Activated T-helper 17 cell treated with anti-CD3 and anti-CD28 coated beads, Interleukin-2, amount 50 U/mL, for 72 hours (primary cell): ENCODE measurements around the gene MBD3L2B. TPM values are rescaled to one million over a fixed set of nuclear protein-coding genes. Genes with fewer than 3 reads are reported as not detected.
A peak's percentile ranks its signal among the peaks of the same experiment; 100 is the strongest.
"Not testable (repeated sequence)": the region's sequence is repeated elsewhere in the genome, so short reads cannot be mapped to it uniquely, and the experiment has no call there.

Experiments
- ATAC-seq: fragments of 150-1000 bp; cut with Tn5 transposase; replicated peaks from 2 replicates; pipeline ENCODE4 v1.10.0; 2021; ENCODE audit warnings: mild to moderate bottlenecking, moderate library complexity
- H3K27ac Mint-ChIP-seq: one replicate; pipeline ENCODE4 v1.8.0; 2022; ENCODE audit warnings: mixed read lengths
- H3K27me3 Mint-ChIP-seq: one replicate; pipeline ENCODE4 v1.8.0; 2022; ENCODE audit warnings: mixed read lengths
- H3K36me3 Mint-ChIP-seq: one replicate; pipeline ENCODE4 v1.8.0; 2022; ENCODE audit warnings: low read depth, mild to moderate bottlenecking, mixed read lengths
- H3K4me1 Mint-ChIP-seq: one replicate; pipeline ENCODE4 v1.8.0; 2022; ENCODE audit warnings: mixed read lengths
- H3K4me3 Mint-ChIP-seq: one replicate; pipeline ENCODE4 v1.8.0; 2022; ENCODE audit warnings: mild to moderate bottlenecking, mixed read lengths
- H3K9me3 Mint-ChIP-seq: one replicate; pipeline ENCODE4 v1.8.0; 2022; ENCODE audit warnings: mixed read lengths
- total RNA-seq, 2 donors: library from RNA; stranded (reverse); gene quantifications; one replicate each; pipeline ENCODE4 v1.2.3, GENCODE V29; 2022

Gene MBD3L2B
- total RNA-seq, 2 donors from 2014 or later = not detected

GRCh38 chr19:7051421-7051820, 30.2 kb upstream of the MBD3L2B start:
- not testable (repeated sequence) for H3K27me3 Mint-ChIP-seq, ATAC-seq, H3K4me3 Mint-ChIP-seq, H3K4me1 Mint-ChIP-seq, H3K9me3 Mint-ChIP-seq, H3K27ac Mint-ChIP-seq, H3K36me3 Mint-ChIP-seq

GRCh38 chr19:7049021-7049420, 27.8 kb upstream of the MBD3L2B start, which contains the start of gene MBD3L2:
MBD3L2 (plus strand) TSS chr19:7049321; CDS start chr19:7049374, 53 bp downstream.
- H3K9me3 Mint-ChIP-seq, H3K4me1 Mint-ChIP-seq, H3K36me3 Mint-ChIP-seq, ATAC-seq, H3K27me3 Mint-ChIP-seq, H3K27ac Mint-ChIP-seq, H3K4me3 Mint-ChIP-seq: not testable (repeated sequence)

GRCh38 chr19:7041563-7041962, 20.3 kb upstream of the MBD3L2B start:
- not testable (repeated sequence) for H3K4me3 Mint-ChIP-seq, H3K27ac Mint-ChIP-seq, H3K36me3 Mint-ChIP-seq, H3K9me3 Mint-ChIP-seq, H3K27me3 Mint-ChIP-seq, H3K4me1 Mint-ChIP-seq
- peak; percentile 40 for ATAC-seq

- H3K4me3 Mint-ChIP-seq, H3K36me3 Mint-ChIP-seq, H3K4me1 Mint-ChIP-seq, H3K27me3 Mint-ChIP-seq, ATAC-seq, H3K9me3 Mint-ChIP-seq, H3K27ac Mint-ChIP-seq: not testable (repeated sequence)
Measured at GRCh38 chr19:7040079-7040478, 18.8 kb upstream of the MBD3L2B start, which contains the start of gene MBD3L4. MBD3L4 (minus strand) TSS chr19:7040179; CDS start chr19:7040144, 35 bp downstream.

- ATAC-seq, H3K27me3 Mint-ChIP-seq, H3K4me1 Mint-ChIP-seq, H3K4me3 Mint-ChIP-seq, H3K9me3 Mint-ChIP-seq, H3K27ac Mint-ChIP-seq, H3K36me3 Mint-ChIP-seq: not testable (repeated sequence)
Measured at GRCh38 chr19:7030278-7030677, 9.0 kb upstream of the MBD3L2B start, which contains the start of gene MBD3L5. MBD3L5 (plus strand) TSS chr19:7030578; CDS start chr19:7030612, 34 bp downstream.

GRCh38 chr19:7028790-7029189, 7.6 kb upstream of the MBD3L2B start:
- H3K27me3 Mint-ChIP-seq, H3K4me3 Mint-ChIP-seq, H3K4me1 Mint-ChIP-seq, H3K36me3 Mint-ChIP-seq, ATAC-seq, H3K27ac Mint-ChIP-seq, H3K9me3 Mint-ChIP-seq: not testable (repeated sequence)

DNA sequence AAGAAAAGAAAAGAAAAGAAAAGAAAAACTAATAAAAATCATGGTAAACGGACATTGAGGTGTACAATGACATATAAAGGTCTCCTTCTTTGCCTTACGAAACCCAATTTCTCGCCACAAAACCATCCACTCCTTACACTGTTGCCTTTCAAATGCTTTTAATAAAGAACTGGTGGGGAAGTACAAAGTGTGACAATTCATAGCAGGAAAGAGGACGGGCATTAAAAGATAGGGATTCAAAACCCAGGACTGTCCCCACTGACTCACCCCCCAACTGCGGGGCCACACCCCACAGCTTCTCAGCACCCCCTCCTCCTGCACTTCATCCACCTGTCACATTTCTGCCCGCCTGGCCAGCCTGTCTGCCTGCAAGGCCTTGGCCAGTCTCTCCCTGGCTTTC, 2.4 kb downstream of the MBD3L2B start:
- H3K27me3 Mint-ChIP-seq = no peaks in the 10 kb centered on the region
- no peaks in the 10 kb centered on the region for H3K9me3 Mint-ChIP-seq
- no peak overlapping the region for H3K4me3 Mint-ChIP-seq
- H3K36me3 Mint-ChIP-seq = no peaks in the 10 kb centered on the region
- H3K4me1 Mint-ChIP-seq = peaks cover 3% of the 10 kb centered on the region
- no peak for ATAC-seq
- no peak overlapping the region for H3K27ac Mint-ChIP-seq

DNA sequence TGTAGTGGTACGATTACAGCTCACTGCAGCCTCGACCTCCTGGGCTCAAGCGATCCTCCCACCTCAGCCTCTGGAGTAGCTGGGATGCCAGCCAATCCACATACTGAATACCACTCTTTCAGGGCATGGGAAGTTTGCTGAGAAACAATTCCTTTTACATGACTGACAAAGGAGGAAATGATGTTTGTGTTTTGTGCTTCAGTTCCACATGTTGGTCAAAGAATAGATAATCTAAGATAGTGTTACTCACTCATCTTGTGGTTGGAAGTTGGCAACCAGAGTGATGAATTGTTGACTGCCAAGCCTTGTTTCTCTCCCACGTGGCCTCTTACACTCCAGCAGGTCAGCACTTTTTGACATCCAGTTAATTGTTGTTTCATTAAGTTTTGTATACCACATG, 7.6 kb downstream of the MBD3L2B start:
- H3K9me3 Mint-ChIP-seq = no peaks in the 10 kb centered on the region
- H3K4me3 Mint-ChIP-seq = no peak overlapping the region
- no peaks in the 10 kb centered on the region for H3K36me3 Mint-ChIP-seq
- peaks cover 26% of the 10 kb centered on the region for H3K4me1 Mint-ChIP-seq
- H3K27me3 Mint-ChIP-seq = no peaks in the 10 kb centered on the region
- H3K27ac Mint-ChIP-seq = peak overlapping the region; percentile 24
- ATAC-seq = peak; percentile 64

GRCh38 chr19:7010722-7011593, 10.3 kb downstream of the MBD3L2B start:
- ATAC-seq = peak; percentile 88
- peak overlapping the region; percentile 49 for H3K4me3 Mint-ChIP-seq
- no peaks in the 10 kb centered on the region for H3K27me3 Mint-ChIP-seq
- no peaks in the 10 kb centered on the region for H3K9me3 Mint-ChIP-seq
- H3K27ac Mint-ChIP-seq = peak overlapping the region; percentile 83
- H3K36me3 Mint-ChIP-seq = no peaks in the 10 kb centered on the region
- peaks cover 32% of the 10 kb centered on the region for H3K4me1 Mint-ChIP-seq

DNA sequence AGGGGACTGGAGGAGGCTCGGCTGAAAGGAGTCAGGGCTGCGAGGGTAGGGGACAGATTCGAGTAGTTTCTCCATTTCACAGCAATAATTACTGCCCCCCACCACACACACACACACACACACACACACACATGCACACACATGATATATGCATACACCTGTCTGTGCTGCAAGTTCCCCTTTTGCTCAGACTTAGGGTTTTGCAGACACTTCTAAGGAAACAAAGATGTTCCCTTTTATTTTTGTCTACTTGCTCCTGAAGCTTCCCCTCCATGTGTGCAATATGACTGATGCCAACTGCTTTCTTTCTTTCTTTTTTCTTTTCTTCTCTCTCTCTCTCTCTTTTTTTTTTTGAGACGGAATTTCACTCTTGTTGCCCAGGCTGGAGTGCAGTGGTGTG, 13.4 kb downstream of the MBD3L2B start:
- Mint-ChIP-seq H3K36me3 (no peaks in the 10 kb centered on the region), H3K4me3 (no peak overlapping the region), H3K27ac (no peak overlapping the region), H3K4me1 (peaks cover 30% of the 10 kb centered on the region), H3K27me3 (no peaks in the 10 kb centered on the region), H3K9me3 (no peaks in the 10 kb centered on the region)
- ATAC-seq = no peak

DNA sequence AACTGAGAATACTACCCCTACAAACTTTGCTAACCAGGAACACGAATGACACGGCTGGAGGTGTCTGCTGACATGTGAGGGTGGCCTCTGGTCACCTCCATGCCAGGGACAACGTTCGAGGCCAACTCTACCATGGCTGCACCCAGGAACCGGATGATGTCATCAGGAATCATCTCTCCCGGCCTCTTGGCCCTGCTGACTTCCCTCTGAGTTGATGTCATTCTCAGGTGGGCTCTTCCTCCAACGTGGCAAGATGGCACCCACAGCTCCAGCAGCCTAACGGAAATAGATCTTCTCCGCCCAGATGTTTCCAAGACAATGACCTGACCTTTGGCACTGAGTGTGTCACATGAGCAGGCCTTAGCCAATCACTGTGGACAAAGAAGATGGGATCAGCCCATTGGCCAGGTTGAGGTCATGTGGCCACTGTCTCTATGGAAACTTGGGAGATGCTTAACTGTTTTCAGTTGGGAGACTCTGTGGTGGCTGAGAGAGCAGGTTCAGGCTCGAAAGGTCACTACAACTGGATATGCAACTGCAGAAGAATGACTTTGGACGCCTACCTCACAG, 15.0 kb downstream of the MBD3L2B start:
- no peak for ATAC-seq
- Mint-ChIP-seq H3K4me3 (no peak overlapping the region), H3K27me3 (no peaks in the 10 kb centered on the region), H3K9me3 (no peaks in the 10 kb centered on the region), H3K27ac (no peak overlapping the region), H3K4me1 (peaks cover 27% of the 10 kb centered on the region), H3K36me3 (no peaks in the 10 kb centered on the region)

DNA sequence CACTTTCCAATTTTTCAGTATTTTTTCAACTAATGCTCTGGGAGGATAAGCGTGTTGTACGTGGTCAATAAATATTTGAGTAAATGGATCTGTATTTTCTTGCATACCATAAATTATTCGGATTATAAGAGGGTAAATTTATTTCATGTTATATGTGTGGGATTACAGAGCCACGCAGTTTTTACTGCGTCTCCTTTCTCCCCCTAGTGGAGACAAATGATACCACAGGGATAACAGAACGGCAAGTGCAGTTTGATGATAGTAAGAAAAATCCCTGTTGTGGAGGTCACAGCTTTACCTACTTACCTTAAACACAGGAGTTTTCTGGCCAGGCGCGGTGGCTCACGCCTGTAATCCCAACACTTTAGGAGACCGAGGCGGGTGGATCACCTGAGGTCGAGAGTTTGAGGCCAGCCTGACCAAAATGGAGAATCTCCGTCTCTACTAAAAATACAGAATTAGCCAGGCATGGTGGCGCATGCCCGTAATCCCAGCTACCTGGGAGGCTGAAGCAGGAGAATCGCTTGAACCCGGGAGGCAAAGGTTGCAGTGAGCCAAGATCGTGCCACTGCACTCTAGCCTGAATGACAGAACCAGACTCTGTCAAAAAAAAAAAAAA, 16.8 kb downstream of the MBD3L2B start:
- ATAC-seq = peak; percentile 47
- no peak overlapping the region for H3K27ac Mint-ChIP-seq

GRCh38 chr19:7000816-7001215, 20.4 kb downstream of the MBD3L2B start:
- Mint-ChIP-seq H3K4me3 (no peak overlapping the region), H3K36me3 (no peaks in the 10 kb centered on the region), H3K4me1 (peaks cover 9% of the 10 kb centered on the region), H3K9me3 (no peaks in the 10 kb centered on the region), H3K27ac (no peak overlapping the region), H3K27me3 (no peaks in the 10 kb centered on the region)
- no peak for ATAC-seq

More for the DNA sequence above, 16.8 kb downstream of the MBD3L2B start:
- Mint-ChIP-seq H3K27me3 (no peaks in the 10 kb centered on the region), H3K4me3 (peak overlapping the region; percentile 33), H3K9me3 (no peaks in the 10 kb centered on the region), H3K4me1 (peaks cover 16% of the 10 kb centered on the region), H3K36me3 (no peaks in the 10 kb centered on the region)

- no peak overlapping the region for H3K4me3 Mint-ChIP-seq
- no peaks in the 10 kb centered on the region for H3K36me3 Mint-ChIP-seq
- peaks cover 1% of the 10 kb centered on the region for H3K9me3 Mint-ChIP-seq
- no peaks in the 10 kb centered on the region for H3K27me3 Mint-ChIP-seq
- no peak overlapping the region for H3K27ac Mint-ChIP-seq
- peaks cover 9% of the 10 kb centered on the region for H3K4me1 Mint-ChIP-seq
- ATAC-seq = no peak
Measured at GRCh38 chr19:7000333-7000732, 20.9 kb downstream of the MBD3L2B start.

DNA sequence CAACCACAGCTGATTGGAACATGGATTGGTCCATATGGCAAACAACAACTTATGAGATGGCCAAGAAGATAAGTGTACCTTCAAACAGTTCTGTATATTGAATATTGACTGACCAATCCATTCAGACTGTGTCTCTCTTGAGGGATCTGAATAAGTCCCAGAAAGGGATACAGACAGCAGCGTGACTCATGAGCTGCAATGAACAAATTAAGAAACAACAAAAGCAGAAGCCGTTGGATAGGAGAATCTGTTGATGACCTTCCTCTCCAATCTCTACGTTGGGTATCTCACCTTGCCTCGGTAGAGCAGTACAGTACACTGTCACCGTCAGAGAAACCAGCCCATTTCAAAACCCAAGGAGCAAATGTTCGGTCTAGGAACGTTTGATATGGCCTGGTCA, 21.3 kb downstream of the MBD3L2B start:
- Mint-ChIP-seq H3K27me3 (no peaks in the 10 kb centered on the region), H3K36me3 (no peaks in the 10 kb centered on the region), H3K27ac (no peak overlapping the region), H3K4me3 (no peak overlapping the region), H3K4me1 (peaks cover 9% of the 10 kb centered on the region), H3K9me3 (peaks cover 5% of the 10 kb centered on the region)
- no peak for ATAC-seq
